ENCODE data around the gene ANKRD13D.

DNA sequence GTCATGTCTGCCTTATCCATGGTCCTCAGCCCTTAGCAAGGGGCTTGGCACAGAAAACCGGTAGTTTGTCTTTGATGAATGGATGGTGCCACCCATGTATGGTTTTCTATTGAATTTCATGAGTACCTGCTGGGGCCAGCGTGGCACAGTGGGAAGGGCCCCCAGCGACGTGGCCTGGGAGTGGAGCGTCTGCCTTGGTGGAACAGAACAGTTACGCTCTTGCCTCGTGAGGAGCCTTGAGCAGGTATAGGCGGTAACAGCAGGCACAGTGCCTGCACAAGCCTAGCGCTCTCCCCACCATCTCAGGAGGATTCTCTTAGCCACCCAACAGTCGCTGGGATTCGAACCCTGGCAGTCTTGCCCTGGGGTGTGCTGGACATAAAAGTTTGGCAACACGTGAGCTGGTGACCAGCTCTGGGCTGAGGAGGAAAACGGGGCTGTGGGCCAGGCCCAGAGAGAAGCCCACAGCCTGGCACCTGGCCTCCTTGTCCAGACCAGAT is 11.2 kb downstream of the ANKRD13D start:
- TF ChIP-seq EP300 (IDR thresholded peaks at IDR 0.05) = no peak
- no peak for TF ChIP-seq CTCF (IDR thresholded peaks at IDR 0.05)
- TF ChIP-seq POLR2A (IDR thresholded peaks at IDR 0.05) = no peak
